Measurements from ENCODE around the gene CTNNA3.
"Not testable (repeated sequence)": the region's sequence is repeated elsewhere in the genome, so short reads cannot be mapped to it uniquely, and the experiment has no call there.

CTNNA3 gene

GRCh38 chr10:67230680-67231500 lies 465.1 kb downstream of the CTNNA3 start:
- DNase-seq: not testable (repeated sequence)

- DNase-seq: no peak
Measured at GRCh38 chr10:67225226-67225625, 470.8 kb downstream of the CTNNA3 start.

- no peak for DNase-seq
Measured at GRCh38 chr10:67224553-67224952, 471.4 kb downstream of the CTNNA3 start.

- no peak for DNase-seq
Measured at GRCh38 chr10:67222934-67223333, 473.1 kb downstream of the CTNNA3 start.

- DNase-seq: no peak
Measured at GRCh38 chr10:67221939-67222494, 474.0 kb downstream of the CTNNA3 start.

- no peak for DNase-seq
Measured at GRCh38 chr10:67211680-67212079, 484.3 kb downstream of the CTNNA3 start.

GRCh38 chr10:67207923-67208322 lies 488.1 kb downstream of the CTNNA3 start:
- DNase-seq: not testable (repeated sequence)

- no peak for DNase-seq
Measured at GRCh38 chr10:67200913-67201564, 495.0 kb downstream of the CTNNA3 start.

- DNase-seq: no peak
Measured at GRCh38 chr10:67175354-67175753, 520.6 kb downstream of the CTNNA3 start.

- DNase-seq: no peak
Measured at GRCh38 chr10:67173787-67174186, 522.2 kb downstream of the CTNNA3 start.

- no peak for DNase-seq
Measured at GRCh38 chr10:67171970-67172369, 524.0 kb downstream of the CTNNA3 start.

- no peak for DNase-seq
Measured at GRCh38 chr10:67156239-67156638, 539.8 kb downstream of the CTNNA3 start.

- no peak for DNase-seq
Measured at GRCh38 chr10:67151471-67151870, 544.5 kb downstream of the CTNNA3 start.

GRCh38 chr10:67144530-67144929 lies 551.5 kb downstream of the CTNNA3 start:
- DNase-seq: no peak

GRCh38 chr10:67141300-67141699 lies 554.7 kb downstream of the CTNNA3 start:
- no peak for DNase-seq

GRCh38 chr10:67140641-67141040 lies 555.4 kb downstream of the CTNNA3 start:
- DNase-seq: no peak

- DNase-seq: no peak
Measured at GRCh38 chr10:67127441-67127840, 568.6 kb downstream of the CTNNA3 start.

GRCh38 chr10:67119651-67120050 lies 576.3 kb downstream of the CTNNA3 start:
- no peak for DNase-seq

- no peak for DNase-seq
Measured at GRCh38 chr10:67115972-67116371, 580.0 kb downstream of the CTNNA3 start.

GRCh38 chr10:67114945-67115344 lies 581.0 kb downstream of the CTNNA3 start:
- DNase-seq: no peak

- DNase-seq: no peak
Measured at GRCh38 chr10:67112765-67113164, 583.2 kb downstream of the CTNNA3 start.

- DNase-seq: no peak
Measured at GRCh38 chr10:67110286-67110685, 585.7 kb downstream of the CTNNA3 start.

- DNase-seq: no peak
Measured at GRCh38 chr10:67107670-67108069, 588.3 kb downstream of the CTNNA3 start.

- no peak for DNase-seq
Measured at GRCh38 chr10:67100951-67101350, 595.0 kb downstream of the CTNNA3 start.
